ENCODE results near the gene SORCS2.
A peak's percentile ranks its signal among the peaks of the same experiment; 100 is the strongest.

SORCS2 gene

GRCh38 chr4:7403001-7403400 lies 210.7 kb downstream of the SORCS2 start:
- no peak for DNase-seq (ENCODE audit: low read depth in 1 of 2, low spot score in 1 of 2)

GRCh38 chr4:7408166-7408565 lies 215.8 kb downstream of the SORCS2 start:
- DNase-seq (ENCODE audit: low read depth in 1 of 2, low spot score in 1 of 2) = no peak

- no peak for DNase-seq (ENCODE audit: low read depth in 1 of 2, low spot score in 1 of 2)
Measured at GRCh38 chr4:7410446-7410845, 218.1 kb downstream of the SORCS2 start.

- no peak for DNase-seq (ENCODE audit: low read depth in 1 of 2, low spot score in 1 of 2)
Measured at GRCh38 chr4:7411491-7411890, 219.2 kb downstream of the SORCS2 start.

GRCh38 chr4:7411896-7412553 lies 219.7 kb downstream of the SORCS2 start:
- no peak for DNase-seq (ENCODE audit: low read depth in 1 of 2, low spot score in 1 of 2)

- DNase-seq (ENCODE audit: low read depth in 1 of 2, low spot score in 1 of 2) = no peak
Measured at GRCh38 chr4:7412554-7412912, 220.2 kb downstream of the SORCS2 start.

GRCh38 chr4:7414046-7414445 lies 221.7 kb downstream of the SORCS2 start:
- DNase-seq (ENCODE audit: low read depth in 1 of 2, low spot score in 1 of 2) = no peak

GRCh38 chr4:7414736-7415510 lies 222.6 kb downstream of the SORCS2 start:
- no peak for DNase-seq (ENCODE audit: low read depth in 1 of 2, low spot score in 1 of 2)

- no peak for DNase-seq (ENCODE audit: low read depth in 1 of 2, low spot score in 1 of 2)
Measured at GRCh38 chr4:7415927-7416686, 223.8 kb downstream of the SORCS2 start.

GRCh38 chr4:7416745-7417432 lies 224.6 kb downstream of the SORCS2 start:
- no peak for DNase-seq (ENCODE audit: low read depth in 1 of 2, low spot score in 1 of 2)

- no peak for DNase-seq (ENCODE audit: low read depth in 1 of 2, low spot score in 1 of 2)
Measured at GRCh38 chr4:7417639-7418038, 225.3 kb downstream of the SORCS2 start.

GRCh38 chr4:7418131-7418943 lies 226.0 kb downstream of the SORCS2 start:
- no peak for DNase-seq (ENCODE audit: low read depth in 1 of 2, low spot score in 1 of 2)

GRCh38 chr4:7419961-7420660 lies 227.8 kb downstream of the SORCS2 start:
- peak in 1 of 2 donors; percentile 2 for DNase-seq (ENCODE audit: low read depth in 1 of 2, low spot score in 1 of 2)

GRCh38 chr4:7420661-7421040 lies 228.3 kb downstream of the SORCS2 start:
- DNase-seq (ENCODE audit: low read depth in 1 of 2, low spot score in 1 of 2) = no peak

- peak in 1 of 2 donors; percentile 3 for DNase-seq (ENCODE audit: low read depth in 1 of 2, low spot score in 1 of 2)
Measured at GRCh38 chr4:7421356-7422150, 229.2 kb downstream of the SORCS2 start.

- DNase-seq (ENCODE audit: low read depth in 1 of 2, low spot score in 1 of 2) = no peak
Measured at GRCh38 chr4:7422151-7422897, 230.0 kb downstream of the SORCS2 start.

- DNase-seq (ENCODE audit: low read depth in 1 of 2, low spot score in 1 of 2) = no peak
Measured at GRCh38 chr4:7422898-7423180, 230.5 kb downstream of the SORCS2 start.

GRCh38 chr4:7423391-7423790 lies 231.1 kb downstream of the SORCS2 start:
- DNase-seq (ENCODE audit: low read depth in 1 of 2, low spot score in 1 of 2) = no peak
